RWPE2 (cell line): ENCODE results near the gene PTCH2.

Experiments used
- ATAC-seq: fragments of 200-7000 bp; cut with Tn5 transposase; 3 replicates; pipeline ENCODE4 v1.9.1; 2021; ENCODE audit warnings: low read depth
- DNase-seq: peaks from one replicate; pipeline ENCODE4 v3.0.0-alpha.2; 2020; ENCODE audit warnings: low spot score
- H3K27ac ChIP-seq: fragments of 450-650 bp; 2 replicates; pipeline ENCODE4 v1.5.1; 2017; ENCODE audit warnings: mild to moderate bottlenecking; ENCODE audit not compliant: poor library complexity, severe bottlenecking
- H3K27me3 ChIP-seq: fragments of 250-450 bp; sonication (Bioruptor Pico); 2 replicates; pipeline ENCODE4 v1.5.1; 2021; ENCODE audit warnings: mild to moderate bottlenecking, moderate library complexity; ENCODE audit not compliant: insufficient read depth, poor library complexity, severe bottlenecking
- H3K36me3 ChIP-seq: fragments of 250-450 bp; sonication (Bioruptor Pico); 2 replicates; pipeline ENCODE4 v1.5.1; 2020; ENCODE audit warnings: low read depth, mild to moderate bottlenecking, moderate library complexity
- H3K4me1 ChIP-seq: fragments of 250-450 bp; sonication (Bioruptor Pico); 2 replicates; pipeline ENCODE4 v1.5.1; 2021; ENCODE audit warnings: mild to moderate bottlenecking, moderate library complexity; ENCODE audit not compliant: insufficient read depth, poor library complexity, severe bottlenecking
- H3K4me3 ChIP-seq: fragments of 250-450 bp; sonication (Bioruptor Pico); 2 replicates; pipeline ENCODE4 v1.5.1; 2021; ENCODE audit warnings: mild to moderate bottlenecking, moderate library complexity; ENCODE audit not compliant: severe bottlenecking
- H3K9me3 ChIP-seq: fragments of 250-450 bp; sonication (Bioruptor Pico); 2 replicates; pipeline ENCODE4 v1.5.1; 2021; ENCODE audit warnings: mild to moderate bottlenecking, moderate library complexity; ENCODE audit not compliant: severe bottlenecking
- CTCF ChIP-seq: fragments of 450-650 bp; IDR thresholded peaks from one replicate; pipeline ENCODE4 v1.5.1; 2017; ENCODE audit warnings: mild to moderate bottlenecking, moderate library complexity; ENCODE audit not compliant: poor library complexity, severe bottlenecking

The PTCH2 gene

DNA sequence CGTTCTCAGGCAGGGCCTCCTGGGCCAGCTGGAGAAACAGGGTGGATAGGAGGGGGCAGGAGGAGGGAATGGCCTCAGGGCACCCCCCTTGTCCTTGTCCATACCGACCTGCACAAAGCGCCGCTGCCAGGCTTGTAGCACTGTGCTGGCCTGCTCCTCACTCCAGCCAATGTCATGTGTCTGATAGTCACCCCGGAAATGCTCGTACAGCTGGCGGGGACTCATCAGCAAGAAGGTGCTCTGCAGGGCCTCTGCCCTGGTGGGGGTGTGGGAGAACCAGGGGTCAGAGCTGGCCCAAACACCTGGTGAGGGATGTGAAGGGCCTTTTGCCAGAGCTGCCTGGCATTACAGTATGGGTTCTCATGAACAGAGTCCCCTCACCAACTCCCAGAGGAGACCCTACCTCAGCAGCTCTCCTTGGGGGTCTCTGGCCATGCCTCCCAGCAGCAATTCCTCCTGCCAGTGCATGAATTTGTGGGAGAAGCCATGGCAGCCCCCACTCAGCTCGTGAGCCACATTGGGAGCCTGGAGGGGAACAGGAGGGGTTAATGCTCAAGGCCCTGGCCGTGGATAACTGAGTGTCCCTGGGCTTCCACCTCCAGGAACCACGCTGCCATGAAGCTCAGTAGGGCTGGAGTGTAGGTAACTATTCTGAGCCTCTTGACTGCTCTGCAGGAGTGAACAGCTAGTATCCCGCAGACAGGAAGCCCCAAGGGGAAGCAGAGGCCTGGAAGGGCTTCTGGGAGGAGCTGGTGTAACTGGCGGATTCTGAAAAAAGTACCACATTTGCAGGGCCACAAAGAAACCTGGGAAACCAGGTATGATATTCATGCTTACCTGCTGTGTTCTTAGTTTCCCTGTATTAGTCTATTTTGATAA is 13.3 kb downstream of the PTCH2 start:
- H3K36me3 ChIP-seq = no peaks in the 10 kb centered on the region
- H3K9me3 ChIP-seq = no peaks in the 10 kb centered on the region
- ATAC-seq = no peak
- no peak overlapping the region for H3K27ac ChIP-seq
- no peak overlapping the region for H3K4me3 ChIP-seq
- TF ChIP-seq CTCF = no peak
- DNase-seq = no peak
- no peaks in the 10 kb centered on the region for H3K4me1 ChIP-seq
- no peaks in the 10 kb centered on the region for H3K27me3 ChIP-seq

DNA sequence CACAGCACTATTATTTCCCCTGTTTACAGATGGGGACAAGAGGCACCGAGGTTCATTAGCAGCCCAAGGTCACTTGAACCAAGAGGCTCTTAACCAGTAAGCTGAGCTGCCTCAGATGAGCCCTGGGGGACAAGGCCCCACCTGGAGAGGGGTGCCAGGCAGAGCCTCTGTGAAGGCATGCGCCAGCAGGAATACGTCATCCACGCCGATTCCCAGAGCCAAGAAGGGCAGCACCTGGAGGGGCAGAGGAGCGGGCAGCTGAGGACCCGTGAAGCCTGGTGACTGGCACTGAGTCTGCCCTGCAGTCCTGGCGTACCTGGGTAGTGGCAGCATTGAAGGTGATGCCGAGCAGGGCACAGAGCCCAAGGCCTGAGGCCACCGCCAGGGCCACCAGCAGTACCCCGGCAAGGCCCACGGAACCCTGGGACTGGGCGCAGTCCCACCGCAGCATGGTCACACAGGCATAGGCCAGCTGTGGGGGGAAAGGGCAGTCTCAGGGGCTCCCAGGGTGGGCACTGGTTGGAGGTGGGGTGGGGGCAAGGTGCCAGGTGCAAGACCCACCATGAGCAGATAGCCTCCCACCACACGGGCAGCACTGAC is 14.1 kb downstream of the PTCH2 start:
- Histone ChIP-seq H3K36me3 (no peaks in the 10 kb centered on the region), H3K4me1 (no peaks in the 10 kb centered on the region), H3K27me3 (no peaks in the 10 kb centered on the region), H3K4me3 (no peak overlapping the region), H3K9me3 (no peaks in the 10 kb centered on the region), H3K27ac (no peak overlapping the region)
- ATAC-seq (no peak), DNase-seq (no peak)
- no peak for TF ChIP-seq CTCF

DNA sequence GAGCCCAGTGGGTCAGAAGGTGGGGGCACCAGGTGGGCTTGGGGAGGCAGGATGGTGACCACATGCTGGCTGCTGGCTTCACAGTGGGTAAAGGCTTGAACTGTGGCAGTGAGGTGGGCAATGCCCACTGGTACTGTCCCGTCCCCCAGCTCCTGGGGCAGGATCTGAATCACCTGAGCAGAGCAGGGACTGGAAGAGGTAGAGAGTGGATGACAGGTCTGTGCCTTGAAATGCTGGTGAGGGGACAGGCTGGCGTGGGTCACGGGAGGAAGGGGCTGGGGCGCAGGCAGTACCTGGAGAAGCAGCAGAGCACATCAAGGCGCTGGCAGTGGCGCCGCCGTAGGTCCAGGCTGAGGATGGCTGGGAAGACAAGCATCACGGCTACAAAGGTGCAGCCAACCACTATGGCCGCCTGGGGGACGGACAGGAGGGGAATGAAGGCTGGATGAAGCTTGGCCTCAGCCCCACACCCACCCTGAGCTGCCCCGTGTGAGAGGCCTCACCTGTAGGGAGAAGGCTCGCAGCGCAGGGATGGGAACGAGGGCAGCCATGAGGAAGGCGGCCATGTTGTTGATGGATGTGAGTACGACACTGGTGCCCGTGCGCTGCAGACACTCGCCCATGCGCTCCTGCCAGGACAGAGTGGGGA is 14.9 kb downstream of the PTCH2 start:
- no peaks in the 10 kb centered on the region for H3K27me3 ChIP-seq
- no peak overlapping the region for H3K4me3 ChIP-seq
- H3K36me3 ChIP-seq = no peaks in the 10 kb centered on the region
- H3K9me3 ChIP-seq = no peaks in the 10 kb centered on the region
- H3K4me1 ChIP-seq = no peaks in the 10 kb centered on the region
- DNase-seq (no peak), ATAC-seq (no peak)
- no peak for TF ChIP-seq CTCF
- no peak overlapping the region for H3K27ac ChIP-seq

DNA sequence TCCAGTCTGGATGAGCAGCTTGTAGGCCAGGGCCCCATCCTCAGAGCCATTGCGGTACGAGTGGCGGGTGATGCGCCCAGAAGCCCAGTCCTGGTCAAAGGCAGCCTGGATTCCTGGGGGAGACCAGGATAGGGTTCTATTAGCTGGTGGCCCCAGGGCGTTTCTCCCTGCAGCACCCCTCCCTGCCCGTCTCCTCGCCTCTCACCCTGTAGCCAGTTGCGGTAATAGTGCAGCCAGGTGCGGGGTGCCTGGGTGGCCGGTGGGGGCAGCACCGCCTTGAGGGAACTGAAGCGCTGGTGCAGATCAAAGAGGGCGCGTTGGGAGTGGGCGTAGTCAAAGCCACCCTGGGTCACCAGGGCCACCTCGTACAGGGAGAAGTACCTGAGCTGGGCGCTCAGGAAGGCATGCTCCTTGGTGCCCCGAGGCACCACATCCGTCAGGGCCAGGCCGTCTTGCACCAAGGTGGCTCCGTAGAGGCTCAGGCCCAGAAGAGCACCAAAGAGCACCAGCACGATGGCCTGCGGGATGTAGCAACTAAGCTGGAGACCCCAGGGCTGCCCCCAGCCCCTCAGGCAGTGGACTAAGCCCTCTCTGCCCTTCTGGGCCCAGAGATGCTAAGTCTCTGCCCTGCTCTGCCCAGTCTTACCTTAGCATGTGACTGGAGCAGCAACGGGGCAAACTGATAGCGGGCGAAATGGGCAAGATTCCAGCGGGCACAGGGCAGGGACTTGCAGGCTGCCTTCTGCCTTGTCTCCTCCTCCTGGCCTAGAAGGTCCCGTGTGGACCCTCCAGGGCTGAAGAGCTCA is 15.7 kb downstream of the PTCH2 start:
- no peaks in the 10 kb centered on the region for H3K27me3 ChIP-seq
- no peaks in the 10 kb centered on the region for H3K4me1 ChIP-seq
- H3K4me3 ChIP-seq = no peak overlapping the region
- TF ChIP-seq CTCF = no peak
- DNase-seq (no peak), ATAC-seq (no peak)
- H3K27ac ChIP-seq = no peak overlapping the region
- H3K9me3 ChIP-seq = no peaks in the 10 kb centered on the region
- H3K36me3 ChIP-seq = no peaks in the 10 kb centered on the region
